DND-41 (cell line): ENCODE data around the gene PRPS1L1.

ENCODE experiments used
- ATAC-seq: fragments of 200-7000 bp; cut with Tn5 transposase; 3 replicates; pipeline ENCODE4 v1.9.1; 2021; ENCODE audit warnings: low read depth; ENCODE audit not compliant: insufficient read depth
- DNase-seq: peaks from one replicate; pipeline ENCODE4 v3.0.0-alpha.2; 2020
- H2AFZ ChIP-seq: 2 replicates; pipeline ENCODE4 v1.6.0; 2012; ENCODE audit warnings: low read depth, low read length
- H3K27ac ChIP-seq: 2 replicates; pipeline ENCODE4 v1.5.1; 2012; ENCODE audit warnings: low read length, inconsistent platforms
- H3K27me3 ChIP-seq: fragments of 200-600 bp; sonication (generic); 2 replicates; pipeline ENCODE4 v1.6.0; 2012; ENCODE audit warnings: low read length, mild to moderate bottlenecking, inconsistent platforms; ENCODE audit not compliant: insufficient read depth, poor library complexity
- H3K36me3 ChIP-seq: 2 replicates; pipeline ENCODE4 v1.5.1; 2012; ENCODE audit warnings: low read length, inconsistent platforms; ENCODE audit not compliant: insufficient read depth
- H3K4me1 ChIP-seq: 2 replicates; pipeline ENCODE4 v1.5.1; 2012; ENCODE audit warnings: mild to moderate bottlenecking, low read length; ENCODE audit not compliant: insufficient read depth
- H3K4me2 ChIP-seq: 2 replicates; pipeline ENCODE4 v1.6.0; 2012; ENCODE audit warnings: mild to moderate bottlenecking, moderate library complexity, low read length, inconsistent platforms; ENCODE audit not compliant: insufficient read depth
- H3K4me3 ChIP-seq, 2 experiments: fragments of 200-600 bp in 1 of 2; shearing (Covaris generic) in 1 of 2; 2 replicates each; pipeline ENCODE4 v1.5.1; 2012 to 2016; ENCODE audit warnings: inconsistent platforms in 2 of 2, low read length in 2 of 2, mild to moderate bottlenecking in 2 of 2, low read depth in 1 of 2, moderate library complexity in 1 of 2
- H3K79me2 ChIP-seq: 2 replicates; pipeline ENCODE4 v1.6.0; 2012; ENCODE audit warnings: low read length, inconsistent platforms; ENCODE audit not compliant: insufficient read depth
- H3K9ac ChIP-seq: 2 replicates; pipeline ENCODE4 v1.6.0; 2012; ENCODE audit warnings: low read depth, mild to moderate bottlenecking, inconsistent platforms, low read length, moderate library complexity
- H3K9me3 ChIP-seq: 2 replicates; pipeline ENCODE4 v1.5.1; 2012; ENCODE audit warnings: low read length, moderate library complexity, mild to moderate bottlenecking, inconsistent platforms; ENCODE audit not compliant: insufficient read depth, severe bottlenecking
- H4K20me1 ChIP-seq: 2 replicates; pipeline ENCODE4 v1.6.0; 2012; ENCODE audit warnings: low read length; ENCODE audit not compliant: insufficient read depth
- EZH2 ChIP-seq: IDR thresholded peaks from 3 replicates; pipeline ENCODE4 v1.6.1; 2012; ENCODE audit warnings: borderline replicate concordance, low read depth, mild to moderate bottlenecking, moderate library complexity, low read length, inconsistent platforms; ENCODE audit not compliant: severe bottlenecking
- TF ChIP-seq, protein P1 (sequence below): IDR thresholded peaks from 2 replicates; pipeline ENCODE4 v1.5.1; 2012; ENCODE audit warnings: borderline replicate concordance, low read length, moderate library complexity, mild to moderate bottlenecking; ENCODE audit not compliant: poor library complexity, severe bottlenecking; ENCODE audit errors: extremely low read depth

The PRPS1L1 gene

DNA sequence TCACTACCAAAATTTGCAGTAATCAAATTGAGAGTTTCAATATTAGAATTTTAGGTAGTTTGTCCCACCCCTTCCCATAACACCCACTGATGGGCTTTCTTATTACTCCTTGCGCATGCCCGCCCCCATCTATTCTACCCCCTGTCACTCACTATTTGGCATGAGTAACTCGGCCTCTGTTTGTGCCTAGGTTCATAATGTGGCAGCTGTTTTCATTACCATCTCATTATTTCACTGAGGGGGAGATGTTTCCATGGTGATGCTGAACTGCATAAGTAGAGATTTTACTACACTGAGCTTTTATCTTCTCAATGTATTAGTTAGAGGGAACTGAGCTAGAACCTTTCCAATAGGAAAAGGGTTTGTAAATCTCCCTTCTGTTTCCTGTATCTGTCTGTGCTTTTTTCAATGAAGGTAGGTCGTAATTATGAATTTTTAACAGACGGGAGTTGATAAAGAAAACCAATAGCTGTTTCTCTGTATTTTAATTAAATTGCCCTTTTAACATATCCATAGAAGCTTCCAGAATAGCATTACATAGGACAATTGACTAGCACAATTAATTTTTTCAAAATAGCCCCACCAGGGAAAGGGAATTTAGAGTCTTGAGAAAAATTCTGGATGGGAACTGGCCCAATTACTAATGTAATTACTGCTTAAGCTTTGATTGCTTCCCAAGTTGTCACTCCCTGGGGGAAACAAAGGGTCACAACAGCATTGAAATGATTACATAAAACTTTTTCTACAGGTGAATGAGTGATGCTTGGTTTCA, 33.4 kb downstream of the PRPS1L1 start:
- Histone ChIP-seq H4K20me1 (no peaks in the 10 kb centered on the region), H3K9me3 (no peaks in the 10 kb centered on the region), H3K79me2 (no peaks in the 10 kb centered on the region), H3K4me3 (no peak overlapping the region), H3K4me2 (no peak overlapping the region), H2AFZ (no peak overlapping the region), H3K9ac (no peak overlapping the region), H3K27ac (no peak overlapping the region), H3K4me1 (no peaks in the 10 kb centered on the region), H3K27me3 (no peaks in the 10 kb centered on the region), H3K36me3 (no peaks in the 10 kb centered on the region)
- TF ChIP-seq EZH2: no peak
- TF ChIP-seq, protein P1, sequence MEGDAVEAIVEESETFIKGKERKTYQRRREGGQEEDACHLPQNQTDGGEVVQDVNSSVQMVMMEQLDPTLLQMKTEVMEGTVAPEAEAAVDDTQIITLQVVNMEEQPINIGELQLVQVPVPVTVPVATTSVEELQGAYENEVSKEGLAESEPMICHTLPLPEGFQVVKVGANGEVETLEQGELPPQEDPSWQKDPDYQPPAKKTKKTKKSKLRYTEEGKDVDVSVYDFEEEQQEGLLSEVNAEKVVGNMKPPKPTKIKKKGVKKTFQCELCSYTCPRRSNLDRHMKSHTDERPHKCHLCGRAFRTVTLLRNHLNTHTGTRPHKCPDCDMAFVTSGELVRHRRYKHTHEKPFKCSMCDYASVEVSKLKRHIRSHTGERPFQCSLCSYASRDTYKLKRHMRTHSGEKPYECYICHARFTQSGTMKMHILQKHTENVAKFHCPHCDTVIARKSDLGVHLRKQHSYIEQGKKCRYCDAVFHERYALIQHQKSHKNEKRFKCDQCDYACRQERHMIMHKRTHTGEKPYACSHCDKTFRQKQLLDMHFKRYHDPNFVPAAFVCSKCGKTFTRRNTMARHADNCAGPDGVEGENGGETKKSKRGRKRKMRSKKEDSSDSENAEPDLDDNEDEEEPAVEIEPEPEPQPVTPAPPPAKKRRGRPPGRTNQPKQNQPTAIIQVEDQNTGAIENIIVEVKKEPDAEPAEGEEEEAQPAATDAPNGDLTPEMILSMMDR: no peak
- ATAC-seq: no peak
- no peak for DNase-seq

DNA sequence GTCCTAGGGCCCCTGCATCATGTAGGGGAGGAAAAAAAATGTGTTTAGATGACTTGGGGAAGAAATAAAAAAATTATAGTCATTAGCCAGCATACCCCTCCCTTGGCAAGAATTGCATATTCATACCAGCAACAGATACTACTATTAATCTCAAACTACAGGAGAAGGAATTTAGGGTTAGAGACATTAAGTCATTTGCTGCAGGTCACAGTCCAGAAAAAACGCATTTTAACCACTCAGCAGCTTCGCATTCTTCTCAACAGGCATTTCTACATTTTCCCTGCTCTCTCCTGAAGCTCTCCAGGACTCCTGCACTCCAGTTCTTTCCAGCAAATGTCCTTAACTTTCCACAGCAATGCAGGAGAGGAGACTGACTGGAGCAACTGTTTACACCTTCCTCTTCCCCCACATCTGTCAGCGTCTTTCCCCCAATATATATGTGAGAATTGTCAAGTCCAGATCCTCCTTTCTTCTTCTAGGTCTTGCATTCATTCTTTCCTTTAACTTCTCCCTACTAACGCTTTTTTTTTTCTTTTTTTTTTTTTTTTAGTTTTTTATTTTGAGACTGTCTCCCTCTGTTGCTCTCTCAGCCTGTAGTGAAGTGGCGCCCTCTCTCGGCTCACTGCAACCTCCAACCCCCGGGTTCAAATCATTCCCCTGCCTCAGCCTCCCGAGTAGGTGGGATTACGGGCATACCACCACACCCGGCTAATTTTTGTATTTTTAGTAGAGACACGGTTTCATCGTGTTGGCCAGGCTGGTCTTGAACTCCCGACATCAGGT, 35.6 kb downstream of the PRPS1L1 start:
- no peaks in the 10 kb centered on the region for H4K20me1 ChIP-seq
- H3K27me3 ChIP-seq: no peaks in the 10 kb centered on the region
- no peak overlapping the region for H3K9ac ChIP-seq
- no peaks in the 10 kb centered on the region for H3K4me1 ChIP-seq
- H2AFZ ChIP-seq: no peak overlapping the region
- no peak overlapping the region for H3K4me3 ChIP-seq
- H3K27ac ChIP-seq: no peak overlapping the region
- H3K36me3 ChIP-seq: no peaks in the 10 kb centered on the region
- ATAC-seq (no peak), DNase-seq (no peak)
- no peak overlapping the region for H3K4me2 ChIP-seq
- no peaks in the 10 kb centered on the region for H3K79me2 ChIP-seq
- no peak for TF ChIP-seq EZH2
- TF ChIP-seq, protein P1: no peak
- H3K9me3 ChIP-seq: no peaks in the 10 kb centered on the region

DNA sequence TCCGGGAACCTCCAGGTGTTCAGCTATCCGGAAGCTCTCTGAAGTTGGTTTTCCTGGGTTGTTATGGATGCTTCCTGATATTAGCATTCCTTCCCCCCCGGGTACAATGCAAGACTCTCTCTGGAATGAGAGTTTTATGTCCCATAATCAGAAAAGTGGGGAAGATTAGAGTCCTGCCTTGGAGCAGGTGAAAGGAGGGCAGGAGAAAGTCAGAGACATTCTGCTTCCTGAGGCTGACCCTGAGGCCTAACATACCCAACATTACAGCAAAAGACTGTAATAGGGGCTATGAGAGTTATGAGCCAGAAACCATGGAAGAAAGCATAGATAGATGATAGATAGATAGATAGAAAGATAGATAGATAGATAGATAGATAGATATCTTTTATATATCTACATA, 36.9 kb downstream of the PRPS1L1 start:
- H3K79me2 ChIP-seq: no peaks in the 10 kb centered on the region
- no peaks in the 10 kb centered on the region for H4K20me1 ChIP-seq
- H3K9me3 ChIP-seq: no peaks in the 10 kb centered on the region
- no peak overlapping the region for H2AFZ ChIP-seq
- H3K4me3 ChIP-seq: no peak overlapping the region
- no peak overlapping the region for H3K4me2 ChIP-seq
- H3K9ac ChIP-seq: no peak overlapping the region
- no peak for ATAC-seq
- no peak for TF ChIP-seq EZH2
- TF ChIP-seq, protein P1: no peak
- H3K36me3 ChIP-seq: no peaks in the 10 kb centered on the region
- no peaks in the 10 kb centered on the region for H3K27me3 ChIP-seq
- no peak overlapping the region for H3K27ac ChIP-seq
- DNase-seq: no peak
- no peaks in the 10 kb centered on the region for H3K4me1 ChIP-seq
